Measurements from ENCODE around the gene NCKAP5.

NCKAP5 gene

DNA sequence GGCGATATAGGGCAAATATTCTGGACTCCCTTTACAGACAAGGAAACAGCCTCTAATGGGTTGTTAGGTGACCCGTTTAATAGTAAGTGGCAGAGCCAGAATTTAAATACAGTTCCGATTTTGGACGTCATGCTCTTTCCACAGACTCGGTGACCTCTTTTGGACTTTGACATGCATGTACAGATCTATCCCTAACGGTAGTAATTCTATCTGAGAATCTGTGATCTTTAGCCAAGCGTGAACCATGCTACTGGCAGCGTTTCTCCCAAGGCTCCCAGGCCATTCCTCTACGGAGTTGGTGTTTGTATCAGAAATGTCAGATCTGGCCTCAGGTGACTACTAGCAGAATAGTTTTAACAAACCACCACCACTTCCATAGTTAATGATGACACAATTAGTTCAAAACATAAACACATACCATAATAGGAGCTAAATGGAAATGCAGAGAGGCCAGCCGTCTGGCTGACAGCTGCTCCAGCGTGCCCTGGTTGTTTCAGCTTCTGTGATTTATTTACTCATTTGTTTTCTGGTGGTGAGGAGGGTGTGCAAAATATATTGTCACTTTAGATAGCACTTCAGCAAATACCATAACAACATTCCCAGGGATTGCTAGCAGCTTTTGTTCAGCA is 593.7 kb downstream of the NCKAP5 start:
- no peak for DNase-seq (ENCODE audit: low spot score)
- in situ Hi-C loops (cut with MboI; ENCODE audit: low sequenced_read_pairs, unreplicated experiment) = no loop called here
- TF ChIP-seq, protein P1, sequence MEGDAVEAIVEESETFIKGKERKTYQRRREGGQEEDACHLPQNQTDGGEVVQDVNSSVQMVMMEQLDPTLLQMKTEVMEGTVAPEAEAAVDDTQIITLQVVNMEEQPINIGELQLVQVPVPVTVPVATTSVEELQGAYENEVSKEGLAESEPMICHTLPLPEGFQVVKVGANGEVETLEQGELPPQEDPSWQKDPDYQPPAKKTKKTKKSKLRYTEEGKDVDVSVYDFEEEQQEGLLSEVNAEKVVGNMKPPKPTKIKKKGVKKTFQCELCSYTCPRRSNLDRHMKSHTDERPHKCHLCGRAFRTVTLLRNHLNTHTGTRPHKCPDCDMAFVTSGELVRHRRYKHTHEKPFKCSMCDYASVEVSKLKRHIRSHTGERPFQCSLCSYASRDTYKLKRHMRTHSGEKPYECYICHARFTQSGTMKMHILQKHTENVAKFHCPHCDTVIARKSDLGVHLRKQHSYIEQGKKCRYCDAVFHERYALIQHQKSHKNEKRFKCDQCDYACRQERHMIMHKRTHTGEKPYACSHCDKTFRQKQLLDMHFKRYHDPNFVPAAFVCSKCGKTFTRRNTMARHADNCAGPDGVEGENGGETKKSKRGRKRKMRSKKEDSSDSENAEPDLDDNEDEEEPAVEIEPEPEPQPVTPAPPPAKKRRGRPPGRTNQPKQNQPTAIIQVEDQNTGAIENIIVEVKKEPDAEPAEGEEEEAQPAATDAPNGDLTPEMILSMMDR (IDR thresholded peaks at IDR 0.05; ENCODE audit: borderline replicate concordance, control extremely low read depth, extremely low read depth, insufficient read depth, missing control alignments) = no peak

- in situ Hi-C loops (cut with MboI; ENCODE audit: low sequenced_read_pairs, unreplicated experiment) = no loop called here
- no peak for DNase-seq (ENCODE audit: low spot score)
- TF ChIP-seq, protein P1 (IDR thresholded peaks at IDR 0.05; ENCODE audit: borderline replicate concordance, control extremely low read depth, extremely low read depth, insufficient read depth, missing control alignments) = no peak
Observed at GRCh38 chr2:132971310-132972061, 596.8 kb downstream of the NCKAP5 start.

DNA sequence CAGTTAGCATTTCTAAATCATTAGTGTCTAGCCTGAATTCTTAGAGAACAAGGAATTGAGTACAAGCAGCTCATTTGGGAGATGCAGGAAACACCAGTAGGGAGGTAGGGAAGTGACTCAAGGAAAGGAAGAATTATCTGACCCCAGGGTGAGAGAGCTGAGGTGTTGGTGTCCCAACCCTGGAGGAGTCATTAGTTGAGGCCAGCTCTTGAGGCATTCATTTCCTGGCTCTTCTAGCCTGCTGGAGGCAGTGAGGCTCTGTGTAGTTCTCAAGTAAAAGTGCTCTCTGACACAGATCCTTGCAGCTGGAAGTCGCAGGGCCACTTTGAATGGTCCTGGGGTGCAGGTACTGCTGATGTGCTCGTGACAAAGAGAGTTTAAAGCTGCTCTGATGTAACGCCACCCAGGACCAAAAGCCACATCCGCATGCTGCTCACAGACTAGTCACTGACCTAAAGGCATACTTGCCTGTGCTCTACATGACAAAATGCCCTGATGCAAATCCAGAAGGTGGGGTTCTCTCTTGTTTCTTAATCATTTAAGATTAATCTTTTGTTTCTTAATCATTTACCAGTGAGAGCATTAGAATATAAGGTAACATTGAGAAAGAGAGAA is 598.8 kb downstream of the NCKAP5 start:
- in situ Hi-C loops (cut with MboI; ENCODE audit: low sequenced_read_pairs, unreplicated experiment) = no loop called here
- TF ChIP-seq, protein P1 (IDR thresholded peaks at IDR 0.05; ENCODE audit: borderline replicate concordance, control extremely low read depth, extremely low read depth, insufficient read depth, missing control alignments) = no peak
- no peak for DNase-seq (ENCODE audit: low spot score)

GRCh38 chr2:132965460-132965859 is 602.8 kb downstream of the NCKAP5 start:
- in situ Hi-C loops (cut with MboI; ENCODE audit: low sequenced_read_pairs, unreplicated experiment) = no loop called here
- no peak for DNase-seq (ENCODE audit: low spot score)
- TF ChIP-seq, protein P1 (IDR thresholded peaks at IDR 0.05; ENCODE audit: borderline replicate concordance, control extremely low read depth, extremely low read depth, insufficient read depth, missing control alignments) = no peak

- in situ Hi-C loops (cut with MboI; ENCODE audit: low sequenced_read_pairs, unreplicated experiment) = no loop called here
- TF ChIP-seq, protein P1 (IDR thresholded peaks at IDR 0.05; ENCODE audit: borderline replicate concordance, control extremely low read depth, extremely low read depth, insufficient read depth, missing control alignments) = no peak
Observed at GRCh38 chr2:132963161-132963560, 605.1 kb downstream of the NCKAP5 start.

GRCh38 chr2:132958887-132959286 is 609.4 kb downstream of the NCKAP5 start:
- DNase-seq (ENCODE audit: low spot score) = no peak
- in situ Hi-C loops (cut with MboI; ENCODE audit: low sequenced_read_pairs, unreplicated experiment) = no loop called here

More at GRCh38 chr2:132963161-132963560, 605.1 kb downstream of the NCKAP5 start:
- no peak for DNase-seq (ENCODE audit: low spot score)

More at GRCh38 chr2:132958887-132959286, 609.4 kb downstream of the NCKAP5 start:
- TF ChIP-seq, protein P1 (IDR thresholded peaks at IDR 0.05; ENCODE audit: borderline replicate concordance, control extremely low read depth, extremely low read depth, insufficient read depth, missing control alignments) = no peak
